ENCODE results near the gene SRGAP2B. TPM values are rescaled to one million over a fixed set of nuclear protein-coding genes. Genes with fewer than 3 reads are reported as not detected.
"Not testable (repeated sequence)": the region's sequence is repeated elsewhere in the genome, so short reads cannot be mapped to it uniquely, and the experiment has no call there.

The SRGAP2B gene
- polyA plus RNA-seq, 1 donor, result 12.4 TPM

GRCh38 chr1:145011811-145012210, 83.3 kb downstream of the SRGAP2B start:
- WGBS (ENCODE audit: insufficient coverage, low lambda C conversion rate), result no CpG with 5 or more reads among the region's 4 CpGs
- not testable (repeated sequence) for H3K27ac ChIP-seq (ENCODE audit: low read length); DNase-seq; H3K27me3 ChIP-seq (ENCODE audit: control insufficient read depth, insufficient read depth, low read length); H3K36me3 ChIP-seq (ENCODE audit: control insufficient read depth, insufficient read depth, low read length); H3K4me1 ChIP-seq (ENCODE audit: control insufficient read depth, insufficient read depth, low read length); H3K4me3 ChIP-seq (ENCODE audit: low read length); H3K9me3 ChIP-seq (ENCODE audit: control insufficient read depth, low read depth, low read length)

- not testable (repeated sequence) for H3K4me1 ChIP-seq (ENCODE audit: control insufficient read depth, insufficient read depth, low read length); H3K36me3 ChIP-seq (ENCODE audit: control insufficient read depth, insufficient read depth, low read length); H3K9me3 ChIP-seq (ENCODE audit: control insufficient read depth, low read depth, low read length); H3K27me3 ChIP-seq (ENCODE audit: control insufficient read depth, insufficient read depth, low read length); DNase-seq; H3K27ac ChIP-seq (ENCODE audit: low read length); H3K4me3 ChIP-seq (ENCODE audit: low read length)
- no CpG with 5 or more reads among the region's 3 CpGs for WGBS (ENCODE audit: insufficient coverage, low lambda C conversion rate)
Observed at GRCh38 chr1:145010580-145010979, 84.5 kb downstream of the SRGAP2B start.

GRCh38 chr1:145009928-145010327, 85.2 kb downstream of the SRGAP2B start:
- not testable (repeated sequence) for H3K36me3 ChIP-seq (ENCODE audit: control insufficient read depth, insufficient read depth, low read length); H3K9me3 ChIP-seq (ENCODE audit: control insufficient read depth, low read depth, low read length); DNase-seq; H3K27ac ChIP-seq (ENCODE audit: low read length); H3K4me1 ChIP-seq (ENCODE audit: control insufficient read depth, insufficient read depth, low read length); H3K27me3 ChIP-seq (ENCODE audit: control insufficient read depth, insufficient read depth, low read length); H3K4me3 ChIP-seq (ENCODE audit: low read length)
- no CpG with 5 or more reads among the region's 3 CpGs for WGBS (ENCODE audit: insufficient coverage, low lambda C conversion rate)

- H3K36me3 ChIP-seq (ENCODE audit: control insufficient read depth, insufficient read depth, low read length); H3K27ac ChIP-seq (ENCODE audit: low read length); H3K4me1 ChIP-seq (ENCODE audit: control insufficient read depth, insufficient read depth, low read length); H3K4me3 ChIP-seq (ENCODE audit: low read length); DNase-seq; H3K27me3 ChIP-seq (ENCODE audit: control insufficient read depth, insufficient read depth, low read length); H3K9me3 ChIP-seq (ENCODE audit: control insufficient read depth, low read depth, low read length): not testable (repeated sequence)
- no CpG with 5 or more reads among the region's 4 CpGs for WGBS (ENCODE audit: insufficient coverage, low lambda C conversion rate)
Observed at GRCh38 chr1:145008388-145008787, 86.7 kb downstream of the SRGAP2B start.

GRCh38 chr1:145005142-145005541, 90.0 kb downstream of the SRGAP2B start:
- H3K9me3 ChIP-seq (ENCODE audit: control insufficient read depth, low read depth, low read length); H3K27me3 ChIP-seq (ENCODE audit: control insufficient read depth, insufficient read depth, low read length); H3K4me3 ChIP-seq (ENCODE audit: low read length); H3K36me3 ChIP-seq (ENCODE audit: control insufficient read depth, insufficient read depth, low read length); H3K4me1 ChIP-seq (ENCODE audit: control insufficient read depth, insufficient read depth, low read length); H3K27ac ChIP-seq (ENCODE audit: low read length); DNase-seq: not testable (repeated sequence)
- WGBS (ENCODE audit: insufficient coverage, low lambda C conversion rate), result no CpG with 5 or more reads among the region's 3 CpGs

GRCh38 chr1:145001381-145001780, 93.7 kb downstream of the SRGAP2B start:
- H3K27me3 ChIP-seq (ENCODE audit: control insufficient read depth, insufficient read depth, low read length); DNase-seq; H3K4me1 ChIP-seq (ENCODE audit: control insufficient read depth, insufficient read depth, low read length); H3K9me3 ChIP-seq (ENCODE audit: control insufficient read depth, low read depth, low read length); H3K27ac ChIP-seq (ENCODE audit: low read length); H3K4me3 ChIP-seq (ENCODE audit: low read length); H3K36me3 ChIP-seq (ENCODE audit: control insufficient read depth, insufficient read depth, low read length): not testable (repeated sequence)
- no CpG with 5 or more reads among the region's 3 CpGs for WGBS (ENCODE audit: insufficient coverage, low lambda C conversion rate)

- not testable (repeated sequence) for H3K9me3 ChIP-seq (ENCODE audit: control insufficient read depth, low read depth, low read length); DNase-seq
- whole genome bisulfite sequencing (ENCODE audit: insufficient coverage, low lambda C conversion rate), result no CpG with 5 or more reads among the region's 4 CpGs
Observed at GRCh38 chr1:145000743-145001326, 94.3 kb downstream of the SRGAP2B start.

GRCh38 chr1:145000074-145000742, 94.9 kb downstream of the SRGAP2B start:
- H3K4me1 ChIP-seq (ENCODE audit: control insufficient read depth, insufficient read depth, low read length); H3K9me3 ChIP-seq (ENCODE audit: control insufficient read depth, low read depth, low read length); DNase-seq; H3K4me3 ChIP-seq (ENCODE audit: low read length); H3K27me3 ChIP-seq (ENCODE audit: control insufficient read depth, insufficient read depth, low read length); H3K36me3 ChIP-seq (ENCODE audit: control insufficient read depth, insufficient read depth, low read length); H3K27ac ChIP-seq (ENCODE audit: low read length): not testable (repeated sequence)
- WGBS (ENCODE audit: insufficient coverage, low lambda C conversion rate), result no CpG with 5 or more reads among the region's 5 CpGs

More at GRCh38 chr1:145000743-145001326, 94.3 kb downstream of the SRGAP2B start:
- not testable (repeated sequence) for H3K36me3 ChIP-seq (ENCODE audit: control insufficient read depth, insufficient read depth, low read length); H3K27ac ChIP-seq (ENCODE audit: low read length); H3K4me3 ChIP-seq (ENCODE audit: low read length); H3K27me3 ChIP-seq (ENCODE audit: control insufficient read depth, insufficient read depth, low read length); H3K4me1 ChIP-seq (ENCODE audit: control insufficient read depth, insufficient read depth, low read length)

- H3K9me3 ChIP-seq (ENCODE audit: control insufficient read depth, low read depth, low read length); H3K4me1 ChIP-seq (ENCODE audit: control insufficient read depth, insufficient read depth, low read length); H3K27ac ChIP-seq (ENCODE audit: low read length); H3K4me3 ChIP-seq (ENCODE audit: low read length); H3K36me3 ChIP-seq (ENCODE audit: control insufficient read depth, insufficient read depth, low read length); H3K27me3 ChIP-seq (ENCODE audit: control insufficient read depth, insufficient read depth, low read length): not testable (repeated sequence)
- peak in 1 of 2 donors; percentile 4 for DNase-seq
- no CpG with 5 or more reads among the region's 2 CpGs for whole genome bisulfite sequencing (ENCODE audit: insufficient coverage, low lambda C conversion rate)
Observed at GRCh38 chr1:144998981-144999273, 96.2 kb downstream of the SRGAP2B start.

- not testable (repeated sequence) for DNase-seq; H3K36me3 ChIP-seq (ENCODE audit: control insufficient read depth, insufficient read depth, low read length); H3K27me3 ChIP-seq (ENCODE audit: control insufficient read depth, insufficient read depth, low read length); H3K4me3 ChIP-seq (ENCODE audit: low read length); H3K27ac ChIP-seq (ENCODE audit: low read length); H3K9me3 ChIP-seq (ENCODE audit: control insufficient read depth, low read depth, low read length); H3K4me1 ChIP-seq (ENCODE audit: control insufficient read depth, insufficient read depth, low read length)
- WGBS (ENCODE audit: insufficient coverage, low lambda C conversion rate), result no CpG with 5 or more reads among the region's 5 CpGs
Observed at GRCh38 chr1:144998134-144998980, 96.8 kb downstream of the SRGAP2B start.
